Ecto neural progenitor cell (in vitro differentiated cells): ENCODE results near the gene NDC1.

ENCODE experiments used
- DNase-seq: peaks from one replicate; pipeline ENCODE4 v3.0.0-alpha.2; 2018; ENCODE audit warnings: low spot score

The NDC1 gene

GRCh38 chr1:53731043-53731600 is 107.0 kb downstream of the NDC1 start:
- no peak for DNase-seq

DNA sequence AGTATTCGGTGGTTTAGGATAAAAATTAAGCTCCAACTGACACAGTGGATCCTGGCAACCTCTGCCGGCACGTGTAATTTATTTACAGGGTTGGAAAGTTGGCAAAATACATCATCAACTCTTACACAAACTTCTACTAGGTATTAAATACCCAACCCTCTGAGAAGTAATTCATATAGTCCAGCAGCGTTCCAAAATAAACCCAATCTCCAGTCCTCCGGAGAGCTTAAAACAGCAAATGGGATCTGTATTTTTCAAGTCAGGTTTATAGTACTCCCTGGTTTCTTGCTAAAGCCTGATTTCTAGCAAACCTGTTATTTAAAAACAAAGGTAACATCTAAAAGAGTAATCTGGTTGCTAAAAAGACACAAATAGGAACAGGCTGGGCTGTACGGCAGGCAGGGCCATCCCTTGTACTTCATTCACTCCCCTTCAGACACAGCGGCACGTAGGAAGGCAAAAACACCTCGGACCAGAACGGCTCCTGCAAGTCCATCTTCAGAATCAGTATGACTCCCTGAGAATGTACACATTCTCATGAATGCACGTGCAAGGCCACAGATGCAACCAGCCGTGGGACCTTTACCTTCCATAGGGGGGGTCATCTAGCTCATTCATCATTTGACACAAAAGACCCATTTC is 107.8 kb downstream of the NDC1 start:
- no peak for DNase-seq

GRCh38 chr1:53729456-53730223 is 108.5 kb downstream of the NDC1 start:
- no peak for DNase-seq

DNA sequence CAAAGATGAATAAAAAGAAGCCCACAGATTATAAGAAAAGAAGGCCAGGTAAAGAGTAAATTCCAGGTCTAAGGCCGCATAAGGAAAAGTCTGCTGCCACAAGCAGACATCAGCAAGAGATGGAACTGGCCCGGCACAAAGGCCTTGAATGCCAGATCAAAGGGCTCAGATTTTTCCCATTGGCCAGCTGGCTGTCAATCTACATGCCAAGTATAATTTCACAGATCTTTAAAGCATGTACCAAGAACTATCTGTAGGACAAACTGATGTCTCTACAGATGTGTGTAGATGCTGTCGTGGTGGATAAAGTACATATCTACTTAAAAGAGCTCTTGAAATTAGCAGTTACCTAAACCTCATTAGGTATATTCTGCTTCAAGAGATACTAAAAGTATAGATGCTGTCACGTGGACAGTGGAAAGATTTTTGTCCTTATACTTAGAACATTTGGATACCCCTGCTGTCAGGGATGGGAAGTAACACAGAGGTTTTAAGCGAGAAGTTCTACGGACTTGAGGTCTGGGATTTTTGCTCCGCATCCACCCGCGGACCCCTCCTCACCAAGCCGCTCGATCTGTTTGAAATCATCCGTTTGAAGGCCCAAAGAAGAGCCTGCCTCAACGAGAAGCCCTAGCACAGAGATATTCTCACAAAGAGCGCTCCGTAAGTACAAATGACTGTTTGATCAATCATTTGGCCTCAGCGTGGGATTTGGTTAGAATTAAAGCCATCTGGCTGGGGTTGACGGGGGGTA is 109.2 kb downstream of the NDC1 start:
- no peak for DNase-seq

DNA sequence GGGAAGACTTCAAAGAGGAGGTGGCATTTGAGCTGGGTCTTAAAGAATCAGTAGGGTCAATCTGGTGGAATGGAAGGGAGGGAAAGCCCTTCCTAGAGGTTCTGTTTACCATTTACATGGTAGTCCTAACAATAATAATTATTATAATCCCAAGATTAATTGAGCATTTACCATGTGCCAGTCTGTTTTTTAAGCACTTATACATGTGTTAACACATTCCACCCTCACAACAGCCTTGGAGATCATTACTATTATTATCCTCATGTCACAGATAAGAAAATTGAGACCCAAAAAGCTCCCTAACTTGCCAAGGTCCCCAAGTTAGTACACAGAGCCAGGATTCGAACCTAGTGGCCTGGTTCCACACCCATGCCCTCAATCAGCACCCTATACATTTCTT is 109.9 kb downstream of the NDC1 start:
- no peak for DNase-seq

DNA sequence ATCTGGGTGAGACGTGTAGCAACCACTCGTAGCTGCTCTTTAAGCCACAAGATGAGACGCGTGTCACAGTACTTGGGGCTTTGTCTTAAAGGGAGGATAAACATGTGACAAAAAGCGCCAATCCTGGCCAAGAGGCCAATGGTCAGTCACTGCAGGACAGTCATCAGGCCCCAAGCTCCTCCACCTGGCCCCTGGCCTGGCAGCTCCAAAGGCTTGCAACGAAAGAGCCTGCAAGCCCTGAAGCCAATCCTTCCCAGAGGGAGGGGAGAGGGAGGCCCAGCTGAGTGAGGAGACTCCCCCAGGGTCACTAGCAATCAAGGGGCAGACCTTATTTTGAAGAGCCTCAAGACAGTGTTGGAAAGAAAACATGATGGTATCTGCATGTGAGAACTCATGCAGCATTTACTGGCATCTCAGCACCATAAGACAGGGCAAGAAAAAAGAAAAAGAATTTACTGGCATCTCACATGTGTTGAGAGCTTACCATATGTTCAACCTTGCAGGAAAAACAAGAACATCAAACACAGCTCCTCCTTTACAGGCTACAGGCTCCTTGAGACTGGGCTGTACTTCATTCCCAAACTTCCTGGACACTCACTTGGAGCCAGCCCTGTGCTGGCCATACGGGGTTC is 110.5 kb downstream of the NDC1 start:
- no peak for DNase-seq

DNA sequence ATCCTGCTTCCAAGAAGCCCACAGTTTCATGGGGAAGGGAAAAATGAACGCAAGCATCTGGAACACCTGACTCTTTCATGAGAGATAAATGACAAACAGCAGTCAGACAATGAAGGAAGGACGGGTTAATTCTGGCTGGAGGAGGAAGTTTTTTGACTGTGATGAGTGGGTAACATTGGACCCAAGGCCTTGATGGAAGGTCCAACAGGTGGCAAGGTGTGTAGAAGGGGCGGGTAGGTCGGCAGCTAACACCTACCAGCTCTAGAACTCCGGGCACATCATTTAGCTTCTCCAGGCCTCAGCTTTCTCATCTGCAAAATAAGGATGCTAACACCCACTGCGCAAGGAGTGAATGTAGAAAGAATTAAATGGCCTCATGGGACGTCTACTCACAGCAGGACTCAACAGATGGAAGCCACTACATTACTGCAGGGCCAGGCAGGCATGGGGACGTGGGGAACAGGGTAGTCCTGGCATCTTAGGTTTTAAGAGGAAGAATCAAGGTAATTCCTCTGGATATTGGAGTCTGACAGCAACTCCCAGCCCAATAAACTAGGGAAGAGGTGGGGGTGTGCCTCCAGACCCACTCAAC is 112.0 kb downstream of the NDC1 start:
- DNase-seq = no peak

DNA sequence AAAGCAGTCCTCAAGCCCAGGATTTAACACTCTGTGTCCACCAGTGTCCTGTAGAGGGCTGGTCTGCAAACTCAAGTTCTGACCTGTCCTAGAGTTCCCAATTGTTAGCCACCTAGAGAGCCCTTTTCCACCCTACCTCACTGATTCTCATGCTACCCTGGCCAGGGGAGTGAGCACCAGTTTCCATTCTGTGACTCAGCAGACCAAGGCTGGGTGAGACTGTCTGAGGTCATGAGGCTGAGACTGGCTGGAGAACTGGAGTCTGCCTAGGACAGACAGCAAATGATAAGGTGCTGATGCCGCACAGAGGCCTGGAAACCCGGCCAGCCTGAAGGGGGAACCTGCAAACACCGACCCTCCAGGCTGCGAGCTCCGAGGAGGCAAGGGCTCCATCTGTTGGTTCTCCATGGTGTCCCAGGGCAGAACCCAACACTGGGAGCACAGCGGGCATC is 112.8 kb downstream of the NDC1 start:
- DNase-seq = peak; percentile 64

DNA sequence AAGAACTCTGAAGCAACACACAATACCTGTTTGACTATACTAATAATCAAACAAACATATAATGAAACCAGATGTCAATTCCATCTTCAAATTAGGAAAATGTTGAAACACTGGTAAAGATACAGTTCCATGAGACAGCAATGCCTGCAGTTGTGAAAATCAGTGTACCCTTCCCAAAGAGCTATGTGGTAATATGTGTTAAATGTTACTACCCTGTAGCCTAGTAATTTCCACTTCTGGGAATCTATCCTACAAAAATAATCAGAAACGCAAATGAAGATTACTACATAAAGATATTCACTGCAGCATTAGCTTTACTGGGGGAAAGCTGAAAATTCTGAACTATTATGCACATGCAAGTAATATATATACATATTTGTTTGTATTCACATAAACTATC is 116.1 kb downstream of the NDC1 start:
- no peak for DNase-seq

DNA sequence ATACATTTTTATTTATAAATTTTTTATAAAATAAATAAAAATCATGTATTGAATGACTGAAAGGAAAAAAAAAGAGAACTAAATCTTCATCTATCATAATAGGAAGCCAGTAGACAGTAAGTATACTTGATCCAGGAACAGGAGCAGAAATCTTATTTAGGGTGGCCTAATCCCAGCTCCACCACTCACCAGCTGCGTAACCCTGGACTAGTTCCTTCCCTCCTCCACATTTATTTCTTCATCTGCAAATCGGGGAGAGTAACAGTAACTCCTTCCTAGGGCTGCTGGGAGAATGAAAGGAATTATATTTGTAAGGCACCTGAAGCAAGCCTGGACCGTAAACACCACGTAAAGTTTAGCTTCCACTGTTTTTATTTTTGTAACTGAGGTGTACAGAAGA is 117.0 kb downstream of the NDC1 start:
- no peak for DNase-seq

- DNase-seq = no peak
These were observed 118.6 kb downstream of the NDC1 start for GRCh38 chr1:53719469-53719868.

- DNase-seq = no peak
These were observed 119.7 kb downstream of the NDC1 start for GRCh38 chr1:53718443-53718842.

DNA sequence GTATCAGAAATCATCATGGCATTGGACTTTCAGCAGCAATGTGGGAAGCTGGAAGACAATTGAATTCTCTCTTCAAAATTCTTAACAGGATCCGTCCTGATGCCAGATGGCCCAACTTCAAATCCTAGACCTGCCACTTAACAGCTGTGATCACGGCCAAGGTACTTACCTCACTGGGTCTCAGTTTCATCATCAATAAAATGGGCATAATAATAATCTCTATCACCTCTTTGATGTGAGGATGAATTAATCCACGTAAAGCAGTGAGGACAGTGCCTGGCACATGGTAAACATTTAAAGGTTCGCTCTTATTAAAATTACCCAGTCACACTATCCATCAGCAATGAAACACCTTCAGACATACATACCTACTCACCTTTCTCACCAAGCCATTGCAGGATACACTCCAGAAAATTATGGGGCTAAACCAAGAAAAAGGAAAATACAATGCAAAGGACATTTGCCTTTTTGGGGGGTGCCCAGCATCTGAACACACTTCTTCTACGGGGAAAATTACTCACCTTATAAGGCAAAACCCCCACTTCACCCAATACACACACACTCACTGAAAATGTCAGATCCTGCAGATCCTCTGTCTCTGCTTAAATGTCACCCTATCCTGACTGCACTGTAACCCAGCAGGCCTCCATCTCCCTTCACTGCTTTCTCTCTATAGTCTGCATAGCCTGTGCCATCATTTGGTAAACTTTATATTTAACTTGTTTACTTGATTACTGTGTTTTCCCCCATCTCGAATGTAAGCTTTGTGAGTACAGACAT is 120.9 kb downstream of the NDC1 start:
- DNase-seq = no peak

DNA sequence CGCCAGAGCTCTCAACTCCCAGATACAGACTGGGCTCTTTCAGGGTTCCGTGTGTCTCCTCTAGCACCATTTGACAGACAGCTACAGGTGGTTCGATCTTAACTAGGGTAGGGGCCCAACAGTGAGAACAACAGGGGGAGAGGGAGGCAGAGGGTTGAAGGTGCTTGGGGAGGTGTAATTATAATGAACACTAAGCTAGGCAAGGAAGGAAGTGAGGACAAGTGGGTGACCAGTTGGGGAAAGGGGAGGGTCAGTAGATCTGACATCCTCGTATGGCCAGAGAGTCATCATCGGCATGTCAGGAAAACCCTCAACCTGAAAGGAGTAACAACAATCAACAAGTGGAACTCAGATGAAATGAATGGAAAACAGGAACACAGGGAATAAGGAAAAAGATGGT is 121.9 kb downstream of the NDC1 start:
- no peak for DNase-seq

DNA sequence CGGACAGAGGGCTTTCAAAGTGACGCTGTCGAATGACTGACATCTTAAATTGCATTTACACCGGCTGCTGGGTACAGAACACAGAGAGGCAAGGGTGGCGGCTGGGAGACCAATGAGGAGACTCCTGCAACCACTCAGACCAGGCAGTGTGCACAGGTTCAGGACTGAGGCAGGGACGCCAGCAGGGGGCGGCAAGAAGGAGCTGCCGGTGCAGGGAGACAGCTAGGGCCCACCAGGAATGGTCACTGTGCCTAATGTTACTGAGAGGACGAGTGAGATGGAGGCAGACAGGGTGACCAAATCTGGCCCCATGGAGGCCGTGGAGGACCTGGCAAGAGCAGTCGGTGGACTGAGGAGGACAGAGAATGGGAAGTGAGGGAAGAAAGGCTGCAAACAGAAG is 122.6 kb downstream of the NDC1 start:
- DNase-seq = peak; percentile 80
